Breast epithelium (tissue), 4 donors: ENCODE data around the gene ALK. TPM values are rescaled to one million over a fixed set of nuclear protein-coding genes. Genes with fewer than 3 reads are reported as not detected.

ENCODE experiments used
- DNase-seq, 2 donors: peaks; one replicate each; pipeline ENCODE4 v3.0.0-alpha.2; 2019; ENCODE audit warnings: low spot score in 2 of 2
- H3K27ac ChIP-seq, 2 donors: fragments of 200-600 bp; sonication (generic) in 1 of 2; one replicate each; pipeline ENCODE4 v1.5.1; 2016 to 2019; ENCODE audit warnings: mild to moderate bottlenecking in 1 of 2
- H3K27me3 ChIP-seq, 2 donors: fragments of 200-600 bp; sonication (generic) in 1 of 2; one replicate each; pipeline versions ENCODE4 v1.5.1 to v1.6.0; 2017 to 2019; ENCODE audit warnings: control low read depth in 1 of 2, mild to moderate bottlenecking in 1 of 2
- H3K36me3 ChIP-seq: fragments of 200-600 bp; one replicate; pipeline ENCODE4 v1.5.1; 2019
- H3K4me1 ChIP-seq, 2 donors: fragments of 200-600 bp; sonication (generic); one replicate each; pipeline ENCODE4 v1.5.1; 2016 to 2019; ENCODE audit warnings: control low read depth in 1 of 2
- H3K4me3 ChIP-seq, 3 donors: fragments of 200-600 bp; sonication (generic); 1 replicate in 2 of 3; 2 replicates in 1 of 3; pipeline ENCODE4 v1.5.1; 2016 to 2019; ENCODE audit warnings: mild to moderate bottlenecking in 3 of 3, moderate library complexity in 2 of 3
- H3K9me3 ChIP-seq, 2 donors: fragments of 200-600 bp; sonication (generic) in 1 of 2; one replicate each; pipeline ENCODE4 v1.5.1; 2016 to 2019; ENCODE audit warnings: control low read depth in 1 of 2
- POLR2A ChIP-seq: fragments of 450-650 bp; IDR thresholded peaks from one replicate; pipeline ENCODE4 v1.6.1; 2016; ENCODE audit warnings: antibody characterized with exemption, mild to moderate bottlenecking, moderate library complexity
- POLR2AphosphoS5 ChIP-seq, 3 donors: sonication (generic); formaldehyde crosslinking; IDR thresholded peaks; one replicate each; pipeline ENCODE4 v1.6.1; 2017; ENCODE audit warnings: antibody characterized with exemption in 3 of 3
- intact Hi-C: fragments of 100-400 bp; cut with DNase I; formaldehyde crosslinking; loops from one replicate; pipeline ENCODE4 v1.15.1; 2023; ENCODE audit warnings: low total_unique reads
- total RNA-seq, 3 donors: library from RNA; depleted of rRNA; stranded (reverse); fragments of >200 nt; gene quantifications; one replicate each; pipeline ENCODE4 v1.1.0, GENCODE V29; 2016
- TF ChIP-seq, protein P1 (sequence below), 3 donors: fragments of 450-650 bp; IDR thresholded peaks; one replicate each; pipeline ENCODE4 v1.5.1; 2016 to 2017; ENCODE audit warnings: antibody characterized with exemption in 3 of 3, mild to moderate bottlenecking in 3 of 3, moderate library complexity in 3 of 3

The ALK gene
- total RNA-seq, 3 donors from 2014 or later: 0.33 to 5.6 (median 0.64) TPM

DNA sequence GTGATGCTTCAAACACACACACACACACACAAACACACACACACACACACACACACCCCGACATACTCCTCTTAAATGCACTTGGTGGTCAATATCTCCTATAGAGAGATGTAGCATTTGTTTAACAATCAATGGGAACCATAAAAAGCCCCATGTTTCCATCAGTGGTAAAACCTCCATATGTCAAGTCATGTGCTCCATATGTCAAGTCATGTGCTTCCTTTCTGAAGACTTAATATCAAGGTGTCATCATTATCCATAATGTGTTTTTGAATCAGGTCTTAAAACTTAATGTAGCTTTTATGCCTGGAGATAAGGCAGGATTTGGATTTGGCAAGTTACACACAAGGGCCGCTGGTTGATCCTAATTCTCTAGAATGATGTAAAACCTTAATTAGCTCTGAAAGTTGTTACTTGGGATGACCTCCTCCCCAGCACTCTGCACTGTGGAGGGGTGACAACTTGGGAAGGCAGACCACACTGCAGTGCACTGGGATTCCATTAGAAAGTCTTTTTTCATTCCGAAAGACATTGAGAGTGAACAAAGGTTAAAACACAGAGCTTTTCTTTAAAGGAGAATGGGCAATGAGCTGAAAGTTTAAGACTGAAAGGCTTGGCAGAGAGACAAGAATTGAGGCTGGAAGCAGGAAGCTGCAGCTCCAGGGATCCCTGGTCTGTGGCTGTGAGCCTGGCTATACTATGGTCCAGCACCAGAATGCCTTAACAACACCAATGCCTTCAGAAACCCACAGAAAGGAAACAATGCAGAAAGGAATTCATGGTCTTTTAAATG, 26.4 kb downstream of the ALK start:
- no peak for DNase-seq
- no peak overlapping the region for H3K27ac ChIP-seq
- no peaks in the 10 kb centered on the region for H3K36me3 ChIP-seq
- no peaks in the 10 kb centered on the region for H3K27me3 ChIP-seq
- no peak for TF ChIP-seq POLR2A
- no peak for TF ChIP-seq POLR2AphosphoS5 (IDR thresholded peaks at IDR 0.05)
- TF ChIP-seq, protein P1, sequence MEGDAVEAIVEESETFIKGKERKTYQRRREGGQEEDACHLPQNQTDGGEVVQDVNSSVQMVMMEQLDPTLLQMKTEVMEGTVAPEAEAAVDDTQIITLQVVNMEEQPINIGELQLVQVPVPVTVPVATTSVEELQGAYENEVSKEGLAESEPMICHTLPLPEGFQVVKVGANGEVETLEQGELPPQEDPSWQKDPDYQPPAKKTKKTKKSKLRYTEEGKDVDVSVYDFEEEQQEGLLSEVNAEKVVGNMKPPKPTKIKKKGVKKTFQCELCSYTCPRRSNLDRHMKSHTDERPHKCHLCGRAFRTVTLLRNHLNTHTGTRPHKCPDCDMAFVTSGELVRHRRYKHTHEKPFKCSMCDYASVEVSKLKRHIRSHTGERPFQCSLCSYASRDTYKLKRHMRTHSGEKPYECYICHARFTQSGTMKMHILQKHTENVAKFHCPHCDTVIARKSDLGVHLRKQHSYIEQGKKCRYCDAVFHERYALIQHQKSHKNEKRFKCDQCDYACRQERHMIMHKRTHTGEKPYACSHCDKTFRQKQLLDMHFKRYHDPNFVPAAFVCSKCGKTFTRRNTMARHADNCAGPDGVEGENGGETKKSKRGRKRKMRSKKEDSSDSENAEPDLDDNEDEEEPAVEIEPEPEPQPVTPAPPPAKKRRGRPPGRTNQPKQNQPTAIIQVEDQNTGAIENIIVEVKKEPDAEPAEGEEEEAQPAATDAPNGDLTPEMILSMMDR (IDR thresholded peaks at IDR 0.05): no peak
- no peak overlapping the region for H3K4me3 ChIP-seq
- H3K9me3 ChIP-seq: no peaks in the 10 kb centered on the region
- intact Hi-C loops: no loop called here
- H3K4me1 ChIP-seq: no peaks in the 10 kb centered on the region

DNA sequence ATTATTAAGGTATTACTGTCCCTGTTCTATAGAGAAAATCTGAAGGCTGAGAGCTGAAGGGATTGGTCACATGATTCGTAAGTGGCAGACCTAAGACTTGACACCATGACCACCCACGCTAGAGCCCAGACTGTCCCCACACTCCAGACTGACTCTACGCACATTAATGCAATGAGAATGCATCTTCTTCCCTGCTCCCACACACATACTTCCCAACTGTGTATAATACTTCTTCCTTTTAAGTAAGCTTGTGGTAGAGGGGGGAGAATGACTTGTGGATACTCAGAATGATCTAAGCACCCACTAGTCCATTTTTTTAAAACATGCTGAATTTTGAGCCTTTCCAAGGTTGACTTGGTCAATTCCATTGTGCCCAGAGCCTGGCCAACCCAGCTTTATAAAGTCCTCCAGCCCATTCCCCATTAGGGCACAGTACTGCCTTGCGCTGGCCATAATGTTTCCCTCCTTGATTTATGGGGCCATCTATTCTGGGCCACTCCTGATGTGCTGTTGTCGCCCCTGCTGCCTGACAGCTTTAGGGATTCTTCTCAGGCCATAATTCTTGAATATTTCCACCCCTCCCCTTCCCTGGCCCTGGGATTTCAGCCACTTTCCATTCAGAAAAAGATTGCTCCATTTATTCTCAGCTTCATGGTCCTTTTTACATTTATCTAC, 28.7 kb downstream of the ALK start:
- Histone ChIP-seq H3K36me3 (no peaks in the 10 kb centered on the region), H3K9me3 (no peaks in the 10 kb centered on the region), H3K4me1 (no peaks in the 10 kb centered on the region), H3K27ac (no peak overlapping the region), H3K4me3 (no peak overlapping the region), H3K27me3 (no peaks in the 10 kb centered on the region)
- DNase-seq: no peak
- intact Hi-C loops: no loop called here
- TF ChIP-seq, protein P1 (IDR thresholded peaks at IDR 0.05): no peak
- TF ChIP-seq POLR2AphosphoS5 (IDR thresholded peaks at IDR 0.05) (no peak), POLR2A (no peak)

DNA sequence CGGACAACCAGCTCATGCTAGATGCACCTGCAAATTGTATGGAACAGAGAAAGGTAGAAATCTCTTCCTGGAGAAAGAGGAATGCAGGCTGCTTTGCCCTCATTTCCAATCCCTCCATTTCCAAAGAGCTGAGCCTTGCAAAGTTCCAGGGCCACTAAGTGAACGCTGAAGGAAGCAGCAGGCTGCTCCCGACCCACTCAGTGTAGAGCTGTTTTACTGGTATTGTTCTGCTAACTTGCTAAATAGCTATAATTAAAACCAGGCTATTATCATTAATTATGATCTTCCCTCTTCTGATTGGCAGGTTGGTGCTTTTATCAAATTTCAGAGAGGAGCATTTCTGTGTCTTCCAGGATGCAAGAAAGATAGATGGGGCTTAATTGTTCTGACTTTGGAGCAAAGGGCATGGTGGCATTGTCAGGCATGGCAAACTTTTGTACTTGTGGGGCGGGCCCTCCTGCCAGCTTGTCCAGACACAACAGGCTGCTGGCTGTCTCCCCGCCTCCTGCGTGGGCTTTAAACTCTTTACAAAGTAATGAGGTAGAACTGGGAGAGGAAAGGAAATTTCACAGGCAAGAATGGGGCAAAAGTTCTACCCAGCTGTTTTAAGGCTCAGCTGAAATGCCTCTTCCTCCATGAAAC, 40.2 kb downstream of the ALK start:
- intact Hi-C loops: no loop called here
- TF ChIP-seq, protein P1 (IDR thresholded peaks at IDR 0.05): no peak
- no peak for TF ChIP-seq POLR2AphosphoS5 (IDR thresholded peaks at IDR 0.05)
- no peak for TF ChIP-seq POLR2A
- no peaks in the 10 kb centered on the region for H3K27me3 ChIP-seq
- no peak for DNase-seq
- H3K4me3 ChIP-seq: no peak overlapping the region
- H3K9me3 ChIP-seq: peaks cover 0 to 8% of the 10 kb centered on the region in 2 donors
- H3K36me3 ChIP-seq: no peaks in the 10 kb centered on the region
- no peak overlapping the region for H3K27ac ChIP-seq
- no peaks in the 10 kb centered on the region for H3K4me1 ChIP-seq

DNA sequence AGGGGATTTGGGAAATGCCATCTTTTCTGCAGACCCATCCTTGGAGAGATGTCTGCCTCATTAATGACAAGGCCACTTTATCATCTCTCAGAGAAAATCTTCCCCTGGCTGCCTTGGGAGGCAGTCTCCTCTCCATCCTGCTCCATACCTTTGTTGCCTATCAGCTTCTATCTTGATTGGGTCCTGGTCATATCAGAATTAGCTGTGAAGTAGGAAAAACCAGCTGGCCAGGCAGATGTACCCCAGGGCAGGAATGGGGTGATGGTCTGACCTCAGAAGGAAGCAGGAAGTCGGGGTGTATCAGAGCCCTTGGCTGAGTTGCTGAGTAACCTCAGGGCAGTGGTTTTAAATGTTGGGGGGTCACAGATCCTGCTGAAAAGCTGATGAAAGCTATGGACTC, 41.3 kb downstream of the ALK start:
- no peak for DNase-seq
- Histone ChIP-seq H3K4me3 (no peak overlapping the region), H3K27ac (no peak overlapping the region), H3K9me3 (peaks cover 0 to 8% of the 10 kb centered on the region in 2 donors), H3K4me1 (no peaks in the 10 kb centered on the region), H3K36me3 (no peaks in the 10 kb centered on the region), H3K27me3 (no peaks in the 10 kb centered on the region)
- TF ChIP-seq, protein P1 (IDR thresholded peaks at IDR 0.05): no peak
- TF ChIP-seq POLR2AphosphoS5 (IDR thresholded peaks at IDR 0.05) (no peak), POLR2A (no peak)
- intact Hi-C loops: no loop called here

DNA sequence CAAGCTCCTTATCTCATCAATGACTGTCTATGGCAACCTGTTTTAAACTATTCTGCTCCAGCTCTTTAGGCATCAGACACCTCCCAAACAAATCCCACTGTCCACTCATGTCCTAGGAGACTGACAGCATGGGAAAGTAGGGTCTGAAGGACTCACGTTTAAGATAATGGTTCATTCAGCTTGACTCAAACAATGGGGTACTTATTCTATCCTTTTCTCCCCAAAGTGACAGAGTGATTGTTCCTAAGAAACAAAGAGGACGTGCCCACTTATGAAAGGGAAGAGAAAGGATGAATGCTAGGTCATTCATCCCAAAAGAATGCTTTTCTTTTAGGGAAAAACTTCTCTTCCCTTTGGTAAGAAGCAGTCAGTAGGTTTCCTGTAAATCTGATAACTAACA, 41.9 kb downstream of the ALK start:
- no peaks in the 10 kb centered on the region for H3K27me3 ChIP-seq
- no peaks in the 10 kb centered on the region for H3K4me1 ChIP-seq
- no peak for DNase-seq
- intact Hi-C loops: no loop called here
- TF ChIP-seq, protein P1 (IDR thresholded peaks at IDR 0.05): no peak
- TF ChIP-seq POLR2A (no peak), POLR2AphosphoS5 (IDR thresholded peaks at IDR 0.05) (no peak)
- H3K36me3 ChIP-seq: no peaks in the 10 kb centered on the region
- peaks cover 0 to 4% of the 10 kb centered on the region in 2 donors for H3K9me3 ChIP-seq
- H3K4me3 ChIP-seq: no peak overlapping the region
- H3K27ac ChIP-seq: no peak overlapping the region
